ENCODE results near the gene MYL12B.
A peak's percentile ranks its signal among the peaks of the same experiment; 100 is the strongest.

Gene MYL12B

DNA sequence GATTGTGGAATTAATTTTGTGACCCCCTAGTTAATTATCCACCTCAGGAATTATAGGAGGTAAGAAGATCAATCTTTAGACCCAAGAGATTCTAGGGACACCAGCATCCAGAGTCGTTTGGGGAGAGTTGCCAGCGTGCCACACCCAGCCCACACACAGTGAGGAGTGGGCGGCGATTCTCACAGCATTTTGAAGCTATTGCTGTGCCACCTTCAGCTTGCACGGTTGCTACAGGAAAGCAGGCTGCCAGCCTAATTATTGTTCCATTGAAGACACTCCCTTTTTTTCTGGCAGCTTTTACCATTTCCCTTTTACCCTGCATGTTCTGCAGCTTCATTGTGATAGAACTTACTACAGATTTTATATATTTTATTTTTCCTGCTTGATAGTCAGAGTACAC lies 27.5 kb upstream of the MYL12B start:
- H3K4me3 ChIP-seq (ENCODE audit: low read depth, low read length), result no peak overlapping the region
- TF ChIP-seq, protein P1, sequence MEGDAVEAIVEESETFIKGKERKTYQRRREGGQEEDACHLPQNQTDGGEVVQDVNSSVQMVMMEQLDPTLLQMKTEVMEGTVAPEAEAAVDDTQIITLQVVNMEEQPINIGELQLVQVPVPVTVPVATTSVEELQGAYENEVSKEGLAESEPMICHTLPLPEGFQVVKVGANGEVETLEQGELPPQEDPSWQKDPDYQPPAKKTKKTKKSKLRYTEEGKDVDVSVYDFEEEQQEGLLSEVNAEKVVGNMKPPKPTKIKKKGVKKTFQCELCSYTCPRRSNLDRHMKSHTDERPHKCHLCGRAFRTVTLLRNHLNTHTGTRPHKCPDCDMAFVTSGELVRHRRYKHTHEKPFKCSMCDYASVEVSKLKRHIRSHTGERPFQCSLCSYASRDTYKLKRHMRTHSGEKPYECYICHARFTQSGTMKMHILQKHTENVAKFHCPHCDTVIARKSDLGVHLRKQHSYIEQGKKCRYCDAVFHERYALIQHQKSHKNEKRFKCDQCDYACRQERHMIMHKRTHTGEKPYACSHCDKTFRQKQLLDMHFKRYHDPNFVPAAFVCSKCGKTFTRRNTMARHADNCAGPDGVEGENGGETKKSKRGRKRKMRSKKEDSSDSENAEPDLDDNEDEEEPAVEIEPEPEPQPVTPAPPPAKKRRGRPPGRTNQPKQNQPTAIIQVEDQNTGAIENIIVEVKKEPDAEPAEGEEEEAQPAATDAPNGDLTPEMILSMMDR (IDR thresholded peaks at IDR 0.05; ENCODE audit: low read depth, low read length, missing control alignments), result no peak
- in situ Hi-C loops (cut with HindIII; ENCODE audit: low sequenced_read_pairs), result loop anchor here (5.0 kb wide), 1 partner anchor 52 kb away; no protein-coding TSS in a partner anchor
- no peak for DNase-seq (ENCODE audit: low read depth)

DNA sequence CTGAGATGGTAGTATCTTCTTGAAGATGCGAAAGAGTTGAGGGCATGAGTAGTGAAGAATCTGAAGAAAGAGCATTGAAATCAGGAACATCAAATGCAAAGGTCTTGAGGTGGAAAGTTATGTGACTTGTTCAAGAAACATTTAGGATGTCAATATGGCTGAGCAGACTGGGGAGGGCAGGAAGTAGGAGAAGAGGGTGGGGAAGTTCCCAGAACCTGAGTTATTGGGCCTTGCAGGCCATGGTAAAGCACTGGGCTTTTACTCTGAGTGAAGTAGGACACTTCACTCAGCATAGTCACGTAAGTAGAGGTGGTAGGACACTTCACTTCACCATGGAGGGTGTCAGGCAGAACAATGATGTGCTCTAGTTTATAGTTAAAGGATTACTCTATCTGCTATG lies 26.1 kb upstream of the MYL12B start:
- TF ChIP-seq, protein P1 (IDR thresholded peaks at IDR 0.05; ENCODE audit: low read depth, low read length, missing control alignments), result no peak
- DNase-seq (ENCODE audit: low read depth), result no peak
- in situ Hi-C loops (cut with HindIII; ENCODE audit: low sequenced_read_pairs), result no loop called here
- H3K4me3 ChIP-seq (ENCODE audit: low read depth, low read length), result no peak overlapping the region

DNA sequence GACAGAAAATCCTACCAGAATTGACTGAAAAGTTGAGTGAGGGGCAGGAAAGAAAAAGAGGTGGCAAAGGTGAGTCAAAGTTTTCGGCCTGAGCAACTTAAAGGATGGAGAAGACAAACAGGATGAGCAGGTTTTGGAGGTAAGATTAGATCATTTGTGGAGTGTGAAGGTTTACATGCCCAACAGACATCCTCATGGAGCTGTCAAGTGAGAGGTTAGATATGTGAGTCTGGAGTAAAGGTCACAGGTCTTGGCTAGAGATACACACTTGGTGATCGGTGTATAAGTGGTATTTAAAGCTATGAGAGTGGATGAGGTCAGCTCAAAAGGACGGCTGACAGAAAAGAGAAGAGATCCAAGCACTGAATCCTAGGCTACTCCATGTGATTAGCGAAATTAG lies 25.5 kb upstream of the MYL12B start:
- in situ Hi-C loops (cut with HindIII; ENCODE audit: low sequenced_read_pairs), result no loop called here
- no peak for DNase-seq (ENCODE audit: low read depth)
- TF ChIP-seq, protein P1 (IDR thresholded peaks at IDR 0.05; ENCODE audit: low read depth, low read length, missing control alignments), result no peak

DNA sequence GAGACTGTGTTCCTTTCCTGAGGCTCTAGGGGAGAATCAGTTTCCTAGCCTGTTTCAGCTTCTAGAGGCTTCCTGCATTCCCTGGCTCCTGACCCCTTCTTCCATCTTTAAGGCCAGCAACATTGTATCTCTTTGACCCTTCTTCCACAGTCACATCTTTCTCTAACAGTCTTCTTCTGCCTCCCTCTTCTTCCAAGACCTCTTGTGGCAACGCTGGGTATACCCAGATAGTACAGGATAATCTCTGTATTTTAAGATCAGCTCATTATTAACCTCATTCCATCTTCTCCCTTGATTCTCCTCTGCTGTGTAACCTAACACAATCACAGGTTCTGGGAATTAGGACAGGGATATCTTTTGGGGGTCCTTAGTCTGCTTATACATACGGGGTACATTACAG lies 23.2 kb upstream of the MYL12B start:
- in situ Hi-C loops (cut with HindIII; ENCODE audit: low sequenced_read_pairs), result no loop called here
- no peak for DNase-seq (ENCODE audit: low read depth)
- TF ChIP-seq, protein P1 (IDR thresholded peaks at IDR 0.05; ENCODE audit: low read depth, low read length, missing control alignments), result peak; percentile 12
- H3K4me3 ChIP-seq (ENCODE audit: low read depth, low read length), result no peak overlapping the region

More for the DNA sequence above, 25.5 kb upstream of the MYL12B start:
- no peak overlapping the region for H3K4me3 ChIP-seq (ENCODE audit: low read depth, low read length)

DNA sequence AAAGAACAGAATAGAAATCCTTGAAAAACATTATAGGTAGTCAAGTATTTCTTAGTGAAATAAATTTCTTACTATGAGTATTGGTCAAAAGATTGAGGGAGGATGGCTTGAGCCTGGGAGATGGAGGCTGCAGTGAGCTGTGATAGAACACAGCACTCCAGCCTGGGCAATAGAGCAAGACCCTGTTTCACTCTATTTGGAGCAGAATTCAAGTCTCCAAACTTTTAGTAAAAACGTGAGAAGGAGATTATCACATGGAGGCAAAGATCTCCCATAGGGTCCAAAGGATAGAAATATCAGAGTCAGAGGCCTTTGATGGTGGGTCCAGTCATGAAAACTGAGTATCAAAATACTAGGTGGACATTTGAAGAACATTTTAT lies 16.8 kb upstream of the MYL12B start:
- DNase-seq (ENCODE audit: low read depth), result no peak
- H3K4me3 ChIP-seq (ENCODE audit: low read depth, low read length), result no peak overlapping the region
- TF ChIP-seq, protein P1 (IDR thresholded peaks at IDR 0.05; ENCODE audit: low read depth, low read length, missing control alignments), result no peak
- in situ Hi-C loops (cut with HindIII; ENCODE audit: low sequenced_read_pairs), result no loop called here

DNA sequence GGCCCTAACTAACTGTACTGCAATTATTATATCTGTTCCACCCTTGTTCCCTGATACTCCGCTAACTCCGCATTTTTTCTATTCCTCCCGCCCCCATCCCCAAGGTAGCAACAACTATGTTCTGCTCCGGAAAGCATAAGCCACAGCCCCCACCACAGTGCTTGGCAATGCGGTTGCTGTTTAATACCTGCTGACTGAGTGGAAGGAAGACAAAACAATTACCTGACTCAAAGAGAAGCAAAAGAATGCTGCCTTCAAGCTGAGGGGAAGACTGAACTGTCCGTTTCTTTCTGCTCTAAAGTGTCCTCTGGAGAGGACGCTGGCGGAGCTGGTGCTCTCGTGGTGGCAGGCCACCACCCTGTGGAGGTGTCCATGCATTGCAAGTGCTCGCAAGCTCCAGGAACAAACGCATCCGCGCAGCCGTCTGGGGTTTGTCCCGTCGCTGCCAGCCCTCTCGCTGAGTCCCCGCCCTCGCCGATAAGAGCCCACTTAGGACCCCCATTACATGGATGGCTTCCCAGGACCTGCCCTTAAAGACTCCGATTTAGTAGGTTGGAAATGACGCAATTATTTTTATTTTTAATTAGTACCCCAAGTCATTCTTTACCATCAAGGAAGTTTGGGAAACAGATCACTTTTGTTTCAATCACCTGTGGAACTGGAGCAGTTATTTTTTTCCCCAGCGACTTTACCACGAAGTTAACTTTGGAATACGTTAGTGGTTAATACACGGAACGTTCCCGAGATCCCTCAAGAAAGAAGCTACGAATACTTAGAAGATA lies 15.9 kb upstream of the MYL12B start:
- TF ChIP-seq, protein P1 (IDR thresholded peaks at IDR 0.05; ENCODE audit: low read depth, low read length, missing control alignments), result peak; percentile 84
- H3K4me3 ChIP-seq (ENCODE audit: low read depth, low read length), result peak overlapping the region; percentile 92
- in situ Hi-C loops (cut with HindIII; ENCODE audit: low sequenced_read_pairs), result no loop called here
- DNase-seq (ENCODE audit: low read depth), result no peak
